K562 (cell line): ENCODE results near the gene GPR42. TPM values are rescaled to one million over a fixed set of nuclear protein-coding genes. Genes with fewer than 3 reads are reported as not detected.

Experiments used
- RBM15 ChIP-seq: fragments of 200-400 bp; formaldehyde crosslinking; IDR thresholded peaks from 2 replicates; pipeline ENCODE4 v1.6.1; 2018; ENCODE audit warnings: mild to moderate bottlenecking, low read length, moderate library complexity; ENCODE audit not compliant: insufficient read depth
- TEAD1 ChIP-seq, 2 experiments: fragments of 450-650 bp in 1 of 2; sonication (generic) in 1 of 2; formaldehyde crosslinking; IDR thresholded peaks; 2 replicates each; pipeline versions ENCODE4 v1.4.0 to v1.8.0; 2020 to 2022; ENCODE audit warnings: mild to moderate bottlenecking in 2 of 2, missing genetic modification reagents in 1 of 2
- polyA plus RNA-seq, 8 experiments: library from polyadenylated mRNA; depleted of rRNA in 4 of 8; stranded (reverse) in 5 of 8; unstranded in 3 of 8; fragments of >200 nt; fragmentation: Nextera tagmentation in 2 of 8; fragmentation: Illumina TruSeq in 1 of 8; extraction: Ambion mirVana in 2 of 8; extraction: Trizol in 1 of 8; gene quantifications; 2 replicates each; pipeline versions ENCODE4 v1.2.1 to v1.2.3, GENCODE V29; 2011 to 2014; ENCODE audit warnings: inconsistent platforms in 1 of 8, missing spikeins in 1 of 8
- total RNA-seq, 7 experiments: library from RNA; depleted of rRNA in 6 of 7; stranded (reverse); fragments of >200 nt in 6 of 7; fragmentation: Illumina TruSeq in 2 of 7; extraction: Trizol in 2 of 7; gene quantifications; 2 replicates each; pipeline versions ENCODE4 v1.2.1 to v1.2.3, GENCODE V29; 2011 to 2021; ENCODE audit warnings: low replicate concordance in 1 of 7
- TF ChIP-seq, protein P1 (sequence below): sonication (generic); formaldehyde crosslinking; IDR thresholded peaks from 2 replicates; pipeline ENCODE4 v1.8.0; 2023; ENCODE audit warnings: missing genetic modification reagents, mild to moderate bottlenecking, borderline replicate concordance
- TF ChIP-seq, protein P2 (sequence below): fragments of 250-450 bp; sonication (Bioruptor Pico); IDR thresholded peaks from 2 replicates; pipeline ENCODE4 v1.8.0; 2022; ENCODE audit warnings: inconsistent platforms
- TF ChIP-seq, protein P3 (sequence below): fragments of 450-650 bp; formaldehyde crosslinking; IDR thresholded peaks from 2 replicates; pipeline ENCODE4 v1.4.0; 2020; ENCODE audit warnings: mild to moderate bottlenecking, mixed read lengths
- TF ChIP-seq, protein P4 (sequence below): fragments of 250-450 bp; sonication (Bioruptor Pico); IDR thresholded peaks from 2 replicates; pipeline ENCODE4 v1.8.0; 2021; ENCODE audit warnings: mild to moderate bottlenecking, moderate library complexity
- TF ChIP-seq, protein P5 (sequence below): IDR thresholded peaks from 2 replicates; pipeline ENCODE4 v1.6.1; 2012; ENCODE audit warnings: low read depth, low read length, improper control_type of control experiment, borderline replicate concordance

GPR42 gene
- total and polyA plus RNA-seq, 9 of the 15 experiments (the other 6 are each of a cell fraction or from before 2014, with no cell fraction given), result not detected

DNA sequence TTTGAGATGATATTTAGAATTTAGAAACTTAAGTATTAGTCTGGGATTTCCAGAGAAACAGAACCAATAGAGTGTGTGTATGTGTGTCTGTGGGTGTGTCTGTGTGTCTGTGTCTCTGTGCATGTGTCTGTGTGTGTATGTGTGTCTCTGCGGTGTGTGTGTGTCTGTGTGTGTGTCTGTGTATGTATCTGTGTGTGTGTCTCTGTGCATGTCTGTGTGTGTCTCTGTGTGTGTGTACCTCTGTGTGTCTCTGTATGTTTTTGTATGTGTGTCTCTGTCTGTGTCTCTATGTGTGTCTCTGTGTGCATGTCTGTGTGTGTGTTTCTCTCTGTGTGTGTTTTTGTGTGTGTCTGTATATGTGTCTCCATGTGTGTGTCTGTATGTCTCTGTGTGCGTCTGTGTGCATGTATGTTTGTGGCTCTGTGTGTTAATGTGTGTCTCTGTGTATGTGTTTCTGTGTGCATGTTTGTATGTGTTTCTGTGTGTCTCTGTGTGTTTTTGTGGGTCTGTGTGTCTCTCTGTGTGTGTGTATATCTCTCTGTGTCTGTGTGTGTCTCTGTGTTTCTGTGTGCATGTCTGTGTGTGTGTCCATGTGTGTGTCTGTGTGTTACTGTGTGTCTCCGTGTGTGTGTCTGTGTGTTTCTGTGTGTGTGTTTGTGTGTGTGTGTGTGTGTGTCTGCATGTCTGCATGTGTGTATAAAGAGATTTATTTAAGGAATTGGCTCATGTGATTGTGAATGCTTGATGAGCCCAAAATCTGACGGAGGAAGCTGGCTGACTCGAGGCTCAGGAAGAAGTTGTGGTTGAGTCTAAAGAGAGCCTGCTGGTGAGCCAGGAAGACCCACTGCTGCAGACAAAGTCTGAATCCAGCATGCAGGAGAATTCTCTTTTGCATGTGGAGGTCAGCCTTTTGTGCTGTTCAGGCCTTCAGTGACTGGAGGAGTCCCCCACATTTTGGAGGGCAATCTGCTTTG lies 22.2 kb downstream of the GPR42 start (continued):
- TF ChIP-seq, protein P1, sequence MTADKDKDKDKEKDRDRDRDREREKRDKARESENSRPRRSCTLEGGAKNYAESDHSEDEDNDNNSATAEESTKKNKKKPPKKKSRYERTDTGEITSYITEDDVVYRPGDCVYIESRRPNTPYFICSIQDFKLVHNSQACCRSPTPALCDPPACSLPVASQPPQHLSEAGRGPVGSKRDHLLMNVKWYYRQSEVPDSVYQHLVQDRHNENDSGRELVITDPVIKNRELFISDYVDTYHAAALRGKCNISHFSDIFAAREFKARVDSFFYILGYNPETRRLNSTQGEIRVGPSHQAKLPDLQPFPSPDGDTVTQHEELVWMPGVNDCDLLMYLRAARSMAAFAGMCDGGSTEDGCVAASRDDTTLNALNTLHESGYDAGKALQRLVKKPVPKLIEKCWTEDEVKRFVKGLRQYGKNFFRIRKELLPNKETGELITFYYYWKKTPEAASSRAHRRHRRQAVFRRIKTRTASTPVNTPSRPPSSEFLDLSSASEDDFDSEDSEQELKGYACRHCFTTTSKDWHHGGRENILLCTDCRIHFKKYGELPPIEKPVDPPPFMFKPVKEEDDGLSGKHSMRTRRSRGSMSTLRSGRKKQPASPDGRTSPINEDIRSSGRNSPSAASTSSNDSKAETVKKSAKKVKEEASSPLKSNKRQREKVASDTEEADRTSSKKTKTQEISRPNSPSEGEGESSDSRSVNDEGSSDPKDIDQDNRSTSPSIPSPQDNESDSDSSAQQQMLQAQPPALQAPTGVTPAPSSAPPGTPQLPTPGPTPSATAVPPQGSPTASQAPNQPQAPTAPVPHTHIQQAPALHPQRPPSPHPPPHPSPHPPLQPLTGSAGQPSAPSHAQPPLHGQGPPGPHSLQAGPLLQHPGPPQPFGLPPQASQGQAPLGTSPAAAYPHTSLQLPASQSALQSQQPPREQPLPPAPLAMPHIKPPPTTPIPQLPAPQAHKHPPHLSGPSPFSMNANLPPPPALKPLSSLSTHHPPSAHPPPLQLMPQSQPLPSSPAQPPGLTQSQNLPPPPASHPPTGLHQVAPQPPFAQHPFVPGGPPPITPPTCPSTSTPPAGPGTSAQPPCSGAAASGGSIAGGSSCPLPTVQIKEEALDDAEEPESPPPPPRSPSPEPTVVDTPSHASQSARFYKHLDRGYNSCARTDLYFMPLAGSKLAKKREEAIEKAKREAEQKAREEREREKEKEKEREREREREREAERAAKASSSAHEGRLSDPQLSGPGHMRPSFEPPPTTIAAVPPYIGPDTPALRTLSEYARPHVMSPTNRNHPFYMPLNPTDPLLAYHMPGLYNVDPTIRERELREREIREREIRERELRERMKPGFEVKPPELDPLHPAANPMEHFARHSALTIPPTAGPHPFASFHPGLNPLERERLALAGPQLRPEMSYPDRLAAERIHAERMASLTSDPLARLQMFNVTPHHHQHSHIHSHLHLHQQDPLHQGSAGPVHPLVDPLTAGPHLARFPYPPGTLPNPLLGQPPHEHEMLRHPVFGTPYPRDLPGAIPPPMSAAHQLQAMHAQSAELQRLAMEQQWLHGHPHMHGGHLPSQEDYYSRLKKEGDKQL (CRISPR knock-in tag), result no peak
- no peak for TF ChIP-seq RBM15
- no peak for TF ChIP-seq TEAD1 (CRISPR knock-in tag; IDR thresholded peaks at IDR 0.05)
- TF ChIP-seq, protein P2, sequence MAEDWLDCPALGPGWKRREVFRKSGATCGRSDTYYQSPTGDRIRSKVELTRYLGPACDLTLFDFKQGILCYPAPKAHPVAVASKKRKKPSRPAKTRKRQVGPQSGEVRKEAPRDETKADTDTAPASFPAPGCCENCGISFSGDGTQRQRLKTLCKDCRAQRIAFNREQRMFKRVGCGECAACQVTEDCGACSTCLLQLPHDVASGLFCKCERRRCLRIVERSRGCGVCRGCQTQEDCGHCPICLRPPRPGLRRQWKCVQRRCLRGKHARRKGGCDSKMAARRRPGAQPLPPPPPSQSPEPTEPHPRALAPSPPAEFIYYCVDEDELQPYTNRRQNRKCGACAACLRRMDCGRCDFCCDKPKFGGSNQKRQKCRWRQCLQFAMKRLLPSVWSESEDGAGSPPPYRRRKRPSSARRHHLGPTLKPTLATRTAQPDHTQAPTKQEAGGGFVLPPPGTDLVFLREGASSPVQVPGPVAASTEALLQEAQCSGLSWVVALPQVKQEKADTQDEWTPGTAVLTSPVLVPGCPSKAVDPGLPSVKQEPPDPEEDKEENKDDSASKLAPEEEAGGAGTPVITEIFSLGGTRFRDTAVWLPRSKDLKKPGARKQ (CRISPR knock-in tag), result no peak
- TF ChIP-seq, protein P3, sequence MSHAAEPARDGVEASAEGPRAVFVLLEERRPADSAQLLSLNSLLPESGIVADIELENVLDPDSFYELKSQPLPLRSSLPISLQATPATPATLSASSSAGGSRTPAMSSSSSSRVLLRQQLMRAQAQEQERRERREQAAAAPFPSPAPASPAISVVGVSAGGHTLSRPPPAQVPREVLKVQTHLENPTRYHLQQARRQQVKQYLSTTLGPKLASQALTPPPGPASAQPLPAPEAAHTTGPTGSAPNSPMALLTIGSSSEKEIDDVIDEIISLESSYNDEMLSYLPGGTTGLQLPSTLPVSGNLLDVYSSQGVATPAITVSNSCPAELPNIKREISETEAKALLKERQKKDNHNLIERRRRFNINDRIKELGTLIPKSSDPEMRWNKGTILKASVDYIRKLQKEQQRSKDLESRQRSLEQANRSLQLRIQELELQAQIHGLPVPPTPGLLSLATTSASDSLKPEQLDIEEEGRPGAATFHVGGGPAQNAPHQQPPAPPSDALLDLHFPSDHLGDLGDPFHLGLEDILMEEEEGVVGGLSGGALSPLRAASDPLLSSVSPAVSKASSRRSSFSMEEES, result no peak
- TF ChIP-seq, protein P4, sequence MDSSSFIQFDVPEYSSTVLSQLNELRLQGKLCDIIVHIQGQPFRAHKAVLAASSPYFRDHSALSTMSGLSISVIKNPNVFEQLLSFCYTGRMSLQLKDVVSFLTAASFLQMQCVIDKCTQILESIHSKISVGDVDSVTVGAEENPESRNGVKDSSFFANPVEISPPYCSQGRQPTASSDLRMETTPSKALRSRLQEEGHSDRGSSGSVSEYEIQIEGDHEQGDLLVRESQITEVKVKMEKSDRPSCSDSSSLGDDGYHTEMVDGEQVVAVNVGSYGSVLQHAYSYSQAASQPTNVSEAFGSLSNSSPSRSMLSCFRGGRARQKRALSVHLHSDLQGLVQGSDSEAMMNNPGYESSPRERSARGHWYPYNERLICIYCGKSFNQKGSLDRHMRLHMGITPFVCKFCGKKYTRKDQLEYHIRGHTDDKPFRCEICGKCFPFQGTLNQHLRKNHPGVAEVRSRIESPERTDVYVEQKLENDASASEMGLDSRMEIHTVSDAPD (CRISPR knock-in tag), result no peak
- TF ChIP-seq, protein P5, sequence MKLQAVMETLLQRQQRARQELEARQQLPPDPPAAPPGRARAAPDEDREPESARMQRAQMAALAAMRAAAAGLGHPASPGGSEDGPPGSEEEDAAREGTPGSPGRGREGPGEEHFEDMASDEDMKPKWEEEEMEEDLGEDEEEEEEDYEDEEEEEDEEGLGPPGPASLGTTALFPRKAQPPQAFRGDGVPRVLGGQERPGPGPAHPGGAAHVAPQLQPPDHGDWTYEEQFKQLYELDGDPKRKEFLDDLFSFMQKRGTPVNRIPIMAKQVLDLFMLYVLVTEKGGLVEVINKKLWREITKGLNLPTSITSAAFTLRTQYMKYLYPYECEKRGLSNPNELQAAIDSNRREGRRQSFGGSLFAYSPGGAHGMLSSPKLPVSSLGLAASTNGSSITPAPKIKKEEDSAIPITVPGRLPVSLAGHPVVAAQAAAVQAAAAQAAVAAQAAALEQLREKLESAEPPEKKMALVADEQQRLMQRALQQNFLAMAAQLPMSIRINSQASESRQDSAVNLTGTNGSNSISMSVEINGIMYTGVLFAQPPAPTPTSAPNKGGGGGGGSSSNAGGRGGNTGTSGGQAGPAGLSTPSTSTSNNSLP, result no peak
